HEK293 (cell line): ENCODE data around the gene BICRAL.

Experiments used
- CTCF ChIA-PET: fragments of 350-600 bp; formaldehyde crosslinking; extraction: SDS; loops from one replicate; lab custom pipeline; 2021; ENCODE audit warnings: antibody characterized with exemption; lab: Yijun Ruan, JAX
- POLR2A ChIA-PET: fragments of 300-600 bp; formaldehyde crosslinking; extraction: SDS; loops from one replicate; lab custom pipeline; 2020; ENCODE audit warnings: antibody characterized with exemption, inconsistent platforms; lab: Yijun Ruan, JAX
- H3K27ac ChIP-seq: fragments of 200-500 bp; sonication (Bioruptor generic); 2 replicates; pipeline ENCODE4 v1.5.1; 2014; ENCODE audit warnings: low read depth, low read length, control low read depth, inconsistent platforms; ENCODE audit errors: extremely low read depth
- H3K36me3 ChIP-seq, 2 experiments: fragments of 200-500 bp in 1 of 2; sonication (Bioruptor generic) in 1 of 2; 1 replicate in 1 of 2; 2 replicates in 1 of 2; pipeline ENCODE4 v1.5.1; 2014 to 2017; ENCODE audit warnings: inconsistent platforms in 2 of 2, low read length in 2 of 2; ENCODE audit not compliant: control insufficient read depth in 2 of 2, insufficient read depth in 1 of 2
- H3K4me1 ChIP-seq: fragments of 200-500 bp; sonication (Bioruptor generic); 2 replicates; pipeline ENCODE4 v1.5.1; 2014; ENCODE audit warnings: mild to moderate bottlenecking, low read length, inconsistent platforms; ENCODE audit not compliant: control insufficient read depth, insufficient read depth
- H3K4me3 ChIP-seq: 2 replicates; pipeline ENCODE4 v1.5.1; 2011; ENCODE audit warnings: low read depth, mild to moderate bottlenecking, control low read depth, low read length, moderate library complexity
- H3K9me3 ChIP-seq: fragments of 200-500 bp; sonication (Bioruptor generic); 2 replicates; pipeline ENCODE4 v1.5.1; 2014; ENCODE audit warnings: low read depth, low read length, inconsistent platforms; ENCODE audit not compliant: control insufficient read depth, insufficient read depth
- FEZF1 ChIP-seq: fragments of 450-650 bp; formaldehyde crosslinking; IDR thresholded peaks from 2 replicates; pipeline ENCODE4 v1.5.1; 2016; ENCODE audit warnings: missing biosample characterization, missing genetic modification characterization
- IKZF3 ChIP-seq: fragments of 450-650 bp; IDR thresholded peaks from 2 replicates; pipeline ENCODE4 v1.5.0; 2018; ENCODE audit warnings: missing biosample characterization, mild to moderate bottlenecking, missing genetic modification characterization, moderate library complexity
- OSR2 ChIP-seq: fragments of 450-650 bp; formaldehyde crosslinking; IDR thresholded peaks from 2 replicates; pipeline ENCODE4 v1.5.1; 2016; ENCODE audit warnings: missing biosample characterization, missing genetic modification characterization
- RBAK ChIP-seq: fragments of 450-650 bp; formaldehyde crosslinking; IDR thresholded peaks from 2 replicates; pipeline ENCODE4 v1.5.1; 2016; ENCODE audit warnings: missing biosample characterization, missing genetic modification characterization
- WT1 ChIP-seq: fragments of 450-650 bp; formaldehyde crosslinking; IDR thresholded peaks from 2 replicates; pipeline ENCODE4 v1.5.1; 2016; ENCODE audit warnings: missing biosample characterization, missing genetic modification characterization
- YY1 ChIP-seq: fragments of 450-650 bp; formaldehyde crosslinking; IDR thresholded peaks from 2 replicates; pipeline ENCODE4 v1.5.1; 2018; ENCODE audit warnings: missing biosample characterization, missing genetic modification characterization
- ZBTB20 ChIP-seq: fragments of 450-650 bp; formaldehyde crosslinking; IDR thresholded peaks from 2 replicates; pipeline ENCODE4 v1.5.1; 2016; ENCODE audit warnings: missing biosample characterization, missing genetic modification characterization
- ZFHX2 ChIP-seq: fragments of 450-650 bp; formaldehyde crosslinking; conservative IDR thresholded peaks from 2 replicates; pipeline ENCODE4 v1.5.1; 2016; ENCODE audit warnings: missing biosample characterization, missing genetic modification characterization
- ZNF169 ChIP-seq: fragments of 450-650 bp; formaldehyde crosslinking; IDR thresholded peaks from 2 replicates; pipeline ENCODE4 v1.5.1; 2016; ENCODE audit warnings: missing biosample characterization, missing genetic modification characterization
- ZNF837 ChIP-seq: fragments of 450-650 bp; formaldehyde crosslinking; IDR thresholded peaks from 2 replicates; pipeline ENCODE4 v1.5.1; 2016; ENCODE audit warnings: missing biosample characterization, missing genetic modification characterization
- TF ChIP-seq, protein P1 (sequence below): fragments of 450-650 bp; formaldehyde crosslinking; IDR thresholded peaks from 2 replicates; pipeline ENCODE4 v1.5.1; 2016; ENCODE audit warnings: missing biosample characterization, missing genetic modification characterization
- TF ChIP-seq, protein P2 (sequence below): fragments of 450-650 bp; formaldehyde crosslinking; optimal IDR thresholded peaks from 2 replicates; pipeline ENCODE3; 2016; ENCODE audit warnings: missing biosample characterization, mild to moderate bottlenecking, missing genetic modification characterization
- TF ChIP-seq, protein P3 (sequence below): fragments of 450-650 bp; formaldehyde crosslinking; IDR thresholded peaks from 2 replicates; pipeline ENCODE4 v1.5.1; 2016; ENCODE audit warnings: missing biosample characterization, missing genetic modification characterization
- TF ChIP-seq, protein P4 (sequence below): fragments of 450-650 bp; formaldehyde crosslinking; IDR thresholded peaks from 2 replicates; pipeline ENCODE4 v1.5.1; 2017; ENCODE audit warnings: missing biosample characterization, missing genetic modification characterization
- TF ChIP-seq, protein P5 (sequence below): fragments of 450-650 bp; IDR thresholded peaks from 2 replicates; pipeline ENCODE4 v1.5.1; 2018; ENCODE audit warnings: missing biosample characterization, missing genetic modification characterization
- TF ChIP-seq, protein P6 (sequence below): fragments of 450-650 bp; formaldehyde crosslinking; IDR thresholded peaks from 2 replicates; pipeline ENCODE4 v1.5.1; 2017; ENCODE audit warnings: missing biosample characterization, missing genetic modification characterization
- TF ChIP-seq, protein P7 (sequence below): fragments of 450-650 bp; formaldehyde crosslinking; IDR thresholded peaks from 2 replicates; pipeline ENCODE4 v1.5.1; 2016; ENCODE audit warnings: missing biosample characterization, missing genetic modification characterization
- TF ChIP-seq, protein P8 (sequence below): fragments of 450-650 bp; IDR thresholded peaks from 2 replicates; pipeline ENCODE4 v1.5.1; 2018; ENCODE audit warnings: missing biosample characterization, mild to moderate bottlenecking, missing genetic modification characterization

The BICRAL gene, protein sequence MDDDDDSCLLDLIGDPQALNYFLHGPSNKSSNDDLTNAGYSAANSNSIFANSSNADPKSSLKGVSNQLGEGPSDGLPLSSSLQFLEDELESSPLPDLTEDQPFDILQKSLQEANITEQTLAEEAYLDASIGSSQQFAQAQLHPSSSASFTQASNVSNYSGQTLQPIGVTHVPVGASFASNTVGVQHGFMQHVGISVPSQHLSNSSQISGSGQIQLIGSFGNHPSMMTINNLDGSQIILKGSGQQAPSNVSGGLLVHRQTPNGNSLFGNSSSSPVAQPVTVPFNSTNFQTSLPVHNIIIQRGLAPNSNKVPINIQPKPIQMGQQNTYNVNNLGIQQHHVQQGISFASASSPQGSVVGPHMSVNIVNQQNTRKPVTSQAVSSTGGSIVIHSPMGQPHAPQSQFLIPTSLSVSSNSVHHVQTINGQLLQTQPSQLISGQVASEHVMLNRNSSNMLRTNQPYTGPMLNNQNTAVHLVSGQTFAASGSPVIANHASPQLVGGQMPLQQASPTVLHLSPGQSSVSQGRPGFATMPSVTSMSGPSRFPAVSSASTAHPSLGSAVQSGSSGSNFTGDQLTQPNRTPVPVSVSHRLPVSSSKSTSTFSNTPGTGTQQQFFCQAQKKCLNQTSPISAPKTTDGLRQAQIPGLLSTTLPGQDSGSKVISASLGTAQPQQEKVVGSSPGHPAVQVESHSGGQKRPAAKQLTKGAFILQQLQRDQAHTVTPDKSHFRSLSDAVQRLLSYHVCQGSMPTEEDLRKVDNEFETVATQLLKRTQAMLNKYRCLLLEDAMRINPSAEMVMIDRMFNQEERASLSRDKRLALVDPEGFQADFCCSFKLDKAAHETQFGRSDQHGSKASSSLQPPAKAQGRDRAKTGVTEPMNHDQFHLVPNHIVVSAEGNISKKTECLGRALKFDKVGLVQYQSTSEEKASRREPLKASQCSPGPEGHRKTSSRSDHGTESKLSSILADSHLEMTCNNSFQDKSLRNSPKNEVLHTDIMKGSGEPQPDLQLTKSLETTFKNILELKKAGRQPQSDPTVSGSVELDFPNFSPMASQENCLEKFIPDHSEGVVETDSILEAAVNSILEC

DNA sequence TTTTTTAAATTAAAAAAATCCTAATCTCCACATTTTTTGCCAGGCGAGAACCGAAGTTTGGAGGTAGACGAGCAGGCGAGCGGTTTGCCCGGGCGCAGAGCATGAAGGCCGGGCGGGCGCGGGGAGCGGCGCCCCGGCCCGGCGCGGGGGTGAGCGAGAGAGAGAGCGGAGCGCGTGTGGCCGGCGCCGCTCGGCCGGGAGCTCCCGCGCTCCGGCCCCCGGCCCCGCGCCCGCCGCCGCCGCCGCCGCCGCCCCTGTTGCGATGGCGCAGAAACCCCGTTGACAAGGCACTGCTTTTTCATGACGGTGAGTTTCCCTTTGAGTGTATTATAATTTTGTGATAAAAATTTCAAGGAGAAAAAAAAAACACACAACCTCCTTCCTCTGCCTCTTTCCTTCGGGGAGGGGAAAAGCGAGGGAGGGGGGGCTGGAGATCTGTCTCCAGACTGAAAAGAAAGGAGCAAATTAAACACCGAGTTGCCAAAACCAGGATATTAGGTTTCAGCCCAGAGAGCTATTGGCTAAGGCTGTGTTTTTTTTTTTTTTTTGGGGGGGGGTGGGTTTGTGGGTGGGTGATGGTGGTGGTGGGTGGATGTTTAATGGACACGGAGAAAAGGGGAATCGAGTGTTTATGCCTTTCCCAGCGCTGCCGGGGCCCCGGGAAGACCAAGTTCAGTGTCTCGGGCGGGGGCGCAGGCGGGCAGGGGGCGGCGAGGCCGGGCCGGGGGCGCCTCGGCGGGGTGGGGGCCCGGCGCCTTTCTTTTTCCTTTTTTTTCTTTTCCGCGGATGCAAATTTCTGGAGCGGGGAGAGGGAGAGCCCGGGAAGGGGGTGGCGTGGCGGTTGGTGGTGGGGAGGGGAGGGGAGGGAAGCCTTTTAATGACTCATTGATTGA lies at the start of gene BICRAL:
BICRAL (plus strand) TSS at position 257 of the 893 bp plus-strand sequence. CDS start 39,971 bp downstream, outside the sequence.
- POLR2A ChIA-PET, result interaction anchor here (0.6 to 16.3 kb wide), 46 partner anchors 9 to 1335 kb away, joined by 3 to 316 read pairs (median 4); partner anchors contain the start of genes CNPY3, CUL9, PPP2R5D and PTK7
- peak within 1 kb of the TSS; percentile 100 for H3K27ac ChIP-seq
- H3K36me3 ChIP-seq, result no peaks in the 10 kb centered on the region
- no peaks in the 10 kb centered on the region for H3K9me3 ChIP-seq
- peaks cover 7% of the 10 kb centered on the region; the same call in 1 of the 2 replicates for H3K4me1 ChIP-seq
- H3K4me3 ChIP-seq, result peak within 1 kb of the TSS; percentile 98
- CTCF ChIA-PET, result interaction anchor here (0.6 to 1.2 kb wide), 3 partner anchors 9 to 369 kb away, joined by 3 read pairs; no protein-coding TSS in a partner anchor
- TF ChIP-seq RBAK (tag by site-specific recombination) (no peak), ZBTB20 (peak; percentile 74), YY1 (tag by site-specific recombination) (no peak), IKZF3 (tag by site-specific recombination) (peak; percentile 73), OSR2 (tag by site-specific recombination) (no peak), FEZF1 (0 out of 2 replicates have a peak, but pooled peaks have one; percentile 26), ZNF169 (tag by site-specific recombination) (no peak), ZFHX2 (peak; percentile 62; the same call in 1 of the 2 replicates), ZNF837 (tag by site-specific recombination) (no peak), WT1 (tag by site-specific recombination) (no peak)
- TF ChIP-seq, protein P1, sequence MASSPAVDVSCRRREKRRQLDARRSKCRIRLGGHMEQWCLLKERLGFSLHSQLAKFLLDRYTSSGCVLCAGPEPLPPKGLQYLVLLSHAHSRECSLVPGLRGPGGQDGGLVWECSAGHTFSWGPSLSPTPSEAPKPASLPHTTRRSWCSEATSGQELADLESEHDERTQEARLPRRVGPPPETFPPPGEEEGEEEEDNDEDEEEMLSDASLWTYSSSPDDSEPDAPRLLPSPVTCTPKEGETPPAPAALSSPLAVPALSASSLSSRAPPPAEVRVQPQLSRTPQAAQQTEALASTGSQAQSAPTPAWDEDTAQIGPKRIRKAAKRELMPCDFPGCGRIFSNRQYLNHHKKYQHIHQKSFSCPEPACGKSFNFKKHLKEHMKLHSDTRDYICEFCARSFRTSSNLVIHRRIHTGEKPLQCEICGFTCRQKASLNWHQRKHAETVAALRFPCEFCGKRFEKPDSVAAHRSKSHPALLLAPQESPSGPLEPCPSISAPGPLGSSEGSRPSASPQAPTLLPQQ (tag by site-specific recombination), result no peak
- TF ChIP-seq, protein P2, sequence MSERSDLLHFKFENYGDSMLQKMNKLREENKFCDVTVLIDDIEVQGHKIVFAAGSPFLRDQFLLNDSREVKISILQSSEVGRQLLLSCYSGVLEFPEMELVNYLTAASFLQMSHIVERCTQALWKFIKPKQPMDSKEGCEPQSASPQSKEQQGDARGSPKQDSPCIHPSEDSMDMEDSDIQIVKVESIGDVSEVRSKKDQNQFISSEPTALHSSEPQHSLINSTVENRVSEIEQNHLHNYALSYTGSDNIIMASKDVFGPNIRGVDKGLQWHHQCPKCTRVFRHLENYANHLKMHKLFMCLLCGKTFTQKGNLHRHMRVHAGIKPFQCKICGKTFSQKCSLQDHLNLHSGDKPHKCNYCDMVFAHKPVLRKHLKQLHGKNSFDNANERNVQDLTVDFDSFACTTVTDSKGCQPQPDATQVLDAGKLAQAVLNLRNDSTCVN (tag by site-specific recombination), result peak; percentile 32
- TF ChIP-seq, protein P3, sequence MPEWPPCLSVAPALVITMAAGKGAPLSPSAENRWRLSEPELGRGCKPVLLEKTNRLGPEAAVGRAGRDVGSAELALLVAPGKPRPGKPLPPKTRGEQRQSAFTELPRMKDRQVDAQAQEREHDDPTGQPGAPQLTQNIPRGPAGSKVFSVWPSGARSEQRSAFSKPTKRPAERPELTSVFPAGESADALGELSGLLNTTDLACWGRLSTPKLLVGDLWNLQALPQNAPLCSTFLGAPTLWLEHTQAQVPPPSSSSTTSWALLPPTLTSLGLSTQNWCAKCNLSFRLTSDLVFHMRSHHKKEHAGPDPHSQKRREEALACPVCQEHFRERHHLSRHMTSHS (tag by site-specific recombination), result no peak
- TF ChIP-seq, protein P4, sequence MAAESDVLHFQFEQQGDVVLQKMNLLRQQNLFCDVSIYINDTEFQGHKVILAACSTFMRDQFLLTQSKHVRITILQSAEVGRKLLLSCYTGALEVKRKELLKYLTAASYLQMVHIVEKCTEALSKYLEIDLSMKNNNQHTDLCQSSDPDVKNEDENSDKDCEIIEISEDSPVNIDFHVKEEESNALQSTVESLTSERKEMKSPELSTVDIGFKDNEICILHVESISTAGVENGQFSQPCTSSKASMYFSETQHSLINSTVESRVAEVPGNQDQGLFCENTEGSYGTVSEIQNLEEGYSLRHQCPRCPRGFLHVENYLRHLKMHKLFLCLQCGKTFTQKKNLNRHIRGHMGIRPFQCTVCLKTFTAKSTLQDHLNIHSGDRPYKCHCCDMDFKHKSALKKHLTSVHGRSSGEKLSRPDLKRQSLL (tag by site-specific recombination), result no peak
- TF ChIP-seq, protein P5, sequence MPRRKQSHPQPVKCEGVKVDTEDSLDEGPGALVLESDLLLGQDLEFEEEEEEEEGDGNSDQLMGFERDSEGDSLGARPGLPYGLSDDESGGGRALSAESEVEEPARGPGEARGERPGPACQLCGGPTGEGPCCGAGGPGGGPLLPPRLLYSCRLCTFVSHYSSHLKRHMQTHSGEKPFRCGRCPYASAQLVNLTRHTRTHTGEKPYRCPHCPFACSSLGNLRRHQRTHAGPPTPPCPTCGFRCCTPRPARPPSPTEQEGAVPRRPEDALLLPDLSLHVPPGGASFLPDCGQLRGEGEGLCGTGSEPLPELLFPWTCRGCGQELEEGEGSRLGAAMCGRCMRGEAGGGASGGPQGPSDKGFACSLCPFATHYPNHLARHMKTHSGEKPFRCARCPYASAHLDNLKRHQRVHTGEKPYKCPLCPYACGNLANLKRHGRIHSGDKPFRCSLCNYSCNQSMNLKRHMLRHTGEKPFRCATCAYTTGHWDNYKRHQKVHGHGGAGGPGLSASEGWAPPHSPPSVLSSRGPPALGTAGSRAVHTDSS (tag by site-specific recombination), result peak; percentile 54; the same call in 1 of the 2 replicates
- TF ChIP-seq, protein P6, sequence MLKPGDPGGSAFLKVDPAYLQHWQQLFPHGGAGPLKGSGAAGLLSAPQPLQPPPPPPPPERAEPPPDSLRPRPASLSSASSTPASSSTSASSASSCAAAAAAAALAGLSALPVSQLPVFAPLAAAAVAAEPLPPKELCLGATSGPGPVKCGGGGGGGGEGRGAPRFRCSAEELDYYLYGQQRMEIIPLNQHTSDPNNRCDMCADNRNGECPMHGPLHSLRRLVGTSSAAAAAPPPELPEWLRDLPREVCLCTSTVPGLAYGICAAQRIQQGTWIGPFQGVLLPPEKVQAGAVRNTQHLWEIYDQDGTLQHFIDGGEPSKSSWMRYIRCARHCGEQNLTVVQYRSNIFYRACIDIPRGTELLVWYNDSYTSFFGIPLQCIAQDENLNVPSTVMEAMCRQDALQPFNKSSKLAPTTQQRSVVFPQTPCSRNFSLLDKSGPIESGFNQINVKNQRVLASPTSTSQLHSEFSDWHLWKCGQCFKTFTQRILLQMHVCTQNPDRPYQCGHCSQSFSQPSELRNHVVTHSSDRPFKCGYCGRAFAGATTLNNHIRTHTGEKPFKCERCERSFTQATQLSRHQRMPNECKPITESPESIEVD (tag by site-specific recombination), result peak; percentile 59; the same call in 1 of the 2 replicates
- TF ChIP-seq, protein P7, sequence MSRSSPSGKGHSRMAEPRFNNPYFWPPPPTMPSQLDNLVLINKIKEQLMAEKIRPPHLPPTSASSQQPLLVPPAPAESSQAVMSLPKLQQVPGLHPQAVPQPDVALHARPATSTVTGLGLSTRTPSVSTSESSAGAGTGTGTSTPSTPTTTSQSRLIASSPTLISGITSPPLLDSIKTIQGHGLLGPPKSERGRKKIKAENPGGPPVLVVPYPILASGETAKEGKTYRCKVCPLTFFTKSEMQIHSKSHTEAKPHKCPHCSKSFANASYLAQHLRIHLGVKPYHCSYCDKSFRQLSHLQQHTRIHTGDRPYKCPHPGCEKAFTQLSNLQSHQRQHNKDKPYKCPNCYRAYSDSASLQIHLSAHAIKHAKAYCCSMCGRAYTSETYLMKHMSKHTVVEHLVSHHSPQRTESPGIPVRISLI, result no peak
- TF ChIP-seq, protein P8, sequence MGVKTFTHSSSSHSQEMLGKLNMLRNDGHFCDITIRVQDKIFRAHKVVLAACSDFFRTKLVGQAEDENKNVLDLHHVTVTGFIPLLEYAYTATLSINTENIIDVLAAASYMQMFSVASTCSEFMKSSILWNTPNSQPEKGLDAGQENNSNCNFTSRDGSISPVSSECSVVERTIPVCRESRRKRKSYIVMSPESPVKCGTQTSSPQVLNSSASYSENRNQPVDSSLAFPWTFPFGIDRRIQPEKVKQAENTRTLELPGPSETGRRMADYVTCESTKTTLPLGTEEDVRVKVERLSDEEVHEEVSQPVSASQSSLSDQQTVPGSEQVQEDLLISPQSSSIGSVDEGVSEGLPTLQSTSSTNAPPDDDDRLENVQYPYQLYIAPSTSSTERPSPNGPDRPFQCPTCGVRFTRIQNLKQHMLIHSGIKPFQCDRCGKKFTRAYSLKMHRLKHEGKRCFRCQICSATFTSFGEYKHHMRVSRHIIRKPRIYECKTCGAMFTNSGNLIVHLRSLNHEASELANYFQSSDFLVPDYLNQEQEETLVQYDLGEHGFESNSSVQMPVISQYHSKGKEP (tag by site-specific recombination), result 0 out of 2 replicates have a peak, but pooled peaks have one; percentile 4
